Stimulated activated CD8-positive, alpha-beta memory T cell treated with anti-CD3 and anti-CD28 coated beads, Interleukin-15, amount 100 ng/mL, for 24 hours (primary cell): ENCODE data around the gene CLRN3.

Experiments used
- DNase-seq: peaks from one replicate; pipeline ENCODE4 v3.0.0-alpha.2; 2020; ENCODE audit warnings: low read depth

The CLRN3 gene

GRCh38 chr10:127874671-127875448 lies 17.9 kb downstream of the CLRN3 start:
- DNase-seq, result no peak

GRCh38 chr10:127873901-127874470 lies 18.8 kb downstream of the CLRN3 start:
- DNase-seq, result no peak

- no peak for DNase-seq
Observed at GRCh38 chr10:127872871-127873600, 19.7 kb downstream of the CLRN3 start.

GRCh38 chr10:127872011-127872761 lies 20.6 kb downstream of the CLRN3 start:
- DNase-seq, result no peak

GRCh38 chr10:127871631-127872010 lies 21.1 kb downstream of the CLRN3 start:
- DNase-seq, result no peak

- DNase-seq, result no peak
Observed at GRCh38 chr10:127869329-127869728, 23.4 kb downstream of the CLRN3 start.

- no peak for DNase-seq
Observed at GRCh38 chr10:127867805-127868204, 24.9 kb downstream of the CLRN3 start.

GRCh38 chr10:127866276-127867013 lies 26.3 kb downstream of the CLRN3 start:
- DNase-seq, result no peak

- no peak for DNase-seq
Observed at GRCh38 chr10:127863231-127863825, 29.4 kb downstream of the CLRN3 start.

- no peak for DNase-seq
Observed at GRCh38 chr10:127860592-127860991, 32.1 kb downstream of the CLRN3 start.

GRCh38 chr10:127855976-127856375 lies 36.8 kb downstream of the CLRN3 start:
- DNase-seq, result no peak

GRCh38 chr10:127855591-127855881 lies 37.2 kb downstream of the CLRN3 start:
- DNase-seq, result no peak

- no peak for DNase-seq
Observed at GRCh38 chr10:127854769-127855590, 37.8 kb downstream of the CLRN3 start.

GRCh38 chr10:127853868-127854768 lies 38.6 kb downstream of the CLRN3 start:
- no peak for DNase-seq

- no peak for DNase-seq
Observed at GRCh38 chr10:127852456-127852855, 40.3 kb downstream of the CLRN3 start.

- DNase-seq, result no peak
Observed at GRCh38 chr10:127851661-127852194, 41.0 kb downstream of the CLRN3 start.

- no peak for DNase-seq
Observed at GRCh38 chr10:127850944-127851343, 41.8 kb downstream of the CLRN3 start.

GRCh38 chr10:127849921-127850320 lies 42.8 kb downstream of the CLRN3 start:
- DNase-seq, result no peak

GRCh38 chr10:127849224-127849623 lies 43.5 kb downstream of the CLRN3 start:
- no peak for DNase-seq
